NCI-H1105 treated with DMSO at 0.1 percent for 48 hours (cell line): ENCODE measurements around the gene LRRC1.
"Not testable (repeated sequence)": the region's sequence is repeated elsewhere in the genome, so short reads cannot be mapped to it uniquely, and the experiment has no call there.

Experiments used
- DNase-seq: peaks from one replicate; lab custom pipeline; 2025; lab: John Stamatoyannopoulos, UW

The LRRC1 gene

DNA sequence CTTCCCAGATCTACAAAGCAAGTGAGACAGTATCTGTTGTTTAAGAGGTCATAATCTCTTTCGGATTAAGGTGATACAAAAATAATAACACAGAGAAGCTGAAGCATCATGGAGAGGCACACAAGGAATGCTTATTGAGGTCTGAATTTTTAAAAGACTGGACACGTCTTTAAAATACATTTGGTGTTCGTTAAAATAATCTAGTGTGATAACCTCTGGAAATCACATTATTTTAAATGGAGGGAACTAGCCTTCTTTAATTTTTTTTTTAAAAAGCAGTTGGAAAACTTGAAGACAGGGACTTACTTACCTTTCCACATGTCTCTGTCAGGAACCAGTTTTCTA is 1.9 kb upstream of the LRRC1 start:
- DNase-seq, result no peak

DNA sequence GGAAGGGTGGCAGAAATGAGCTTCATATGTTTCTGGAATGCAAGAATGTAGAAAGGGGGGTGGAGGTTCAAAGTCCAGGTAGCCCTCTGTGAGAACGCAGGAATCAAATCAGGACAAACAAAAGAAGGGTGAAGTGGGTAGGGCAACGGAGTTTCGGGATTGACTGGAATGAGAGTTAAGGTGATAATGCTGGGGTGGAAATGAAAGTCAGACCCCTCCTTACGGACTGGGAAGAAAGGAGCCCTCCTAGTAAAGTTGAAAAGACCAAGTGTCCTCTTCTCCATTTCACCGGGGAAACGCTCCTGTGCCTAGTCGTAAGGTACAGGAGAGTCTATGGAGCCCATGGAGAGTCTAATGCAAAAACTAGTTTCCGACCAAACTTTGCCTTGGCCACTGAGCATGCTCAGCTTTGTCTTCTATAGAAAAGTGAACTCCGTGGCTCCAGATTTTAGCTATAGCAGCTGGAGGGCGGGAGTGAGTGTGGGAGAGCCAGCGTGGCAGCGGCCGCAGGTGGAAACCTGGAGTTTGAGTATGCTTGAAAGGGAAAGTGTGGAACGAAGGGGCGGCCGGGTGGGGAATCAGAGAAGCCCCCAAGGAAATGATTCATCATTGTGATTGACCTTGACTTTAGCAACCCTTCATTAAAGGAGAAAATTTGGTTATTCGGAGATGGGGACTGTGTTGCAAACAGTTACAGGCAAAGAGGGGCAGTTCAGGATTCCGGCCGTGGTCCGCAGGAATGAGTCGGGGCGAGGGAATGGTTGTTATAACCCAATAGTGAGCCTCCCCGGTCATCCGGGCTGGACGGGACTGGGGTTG is 1.3 kb upstream of the LRRC1 start:
- DNase-seq, result peak; percentile 81

DNA sequence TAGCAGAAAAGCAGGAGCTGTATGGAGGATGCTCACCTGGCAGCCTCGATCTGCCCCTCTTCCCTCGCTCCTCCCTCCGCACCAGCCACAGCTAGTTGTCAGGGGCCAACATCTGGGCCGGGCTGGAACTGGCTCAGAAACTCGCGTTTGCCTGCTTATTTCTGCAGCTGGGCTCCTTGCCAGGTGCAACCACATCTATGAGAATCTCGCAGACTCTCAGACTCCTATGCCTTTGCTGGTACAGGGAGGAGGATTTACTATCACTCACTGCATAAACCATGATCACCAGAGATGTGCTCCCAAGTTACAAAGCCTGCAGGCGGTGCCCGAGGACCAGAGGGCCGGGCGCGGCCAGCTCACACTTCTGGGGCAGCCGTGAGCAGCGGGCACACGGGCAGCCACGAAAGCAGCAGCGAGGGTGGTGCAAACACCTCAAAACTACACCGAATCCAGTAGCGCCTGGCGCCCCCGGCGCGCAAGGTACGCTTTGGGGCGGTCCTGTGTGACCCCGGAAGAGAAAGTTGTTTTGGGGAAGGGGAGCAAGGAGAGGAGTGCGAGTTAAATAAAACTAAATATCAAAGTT is 577 bp upstream of the LRRC1 start:
- peak; percentile 88 for DNase-seq

DNA sequence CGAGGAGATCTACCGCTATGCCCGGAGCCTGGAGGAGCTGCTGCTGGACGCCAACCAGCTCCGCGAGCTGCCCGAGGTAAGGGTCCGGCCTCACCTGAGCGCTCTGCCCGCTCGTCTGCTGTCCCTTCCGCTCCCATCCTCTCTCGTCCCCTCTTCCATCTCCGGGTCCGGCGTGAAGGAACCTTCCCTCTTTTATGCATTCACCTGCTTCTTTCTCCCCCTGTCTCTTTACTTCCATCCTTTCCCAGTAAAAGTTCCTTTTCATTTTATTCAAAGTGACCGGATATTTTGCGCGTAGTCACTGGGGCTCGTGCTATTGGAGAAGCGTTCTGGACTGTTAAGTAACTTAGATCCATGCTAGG is 516 bp downstream of the LRRC1 start:
- peak; percentile 58 for DNase-seq

DNA sequence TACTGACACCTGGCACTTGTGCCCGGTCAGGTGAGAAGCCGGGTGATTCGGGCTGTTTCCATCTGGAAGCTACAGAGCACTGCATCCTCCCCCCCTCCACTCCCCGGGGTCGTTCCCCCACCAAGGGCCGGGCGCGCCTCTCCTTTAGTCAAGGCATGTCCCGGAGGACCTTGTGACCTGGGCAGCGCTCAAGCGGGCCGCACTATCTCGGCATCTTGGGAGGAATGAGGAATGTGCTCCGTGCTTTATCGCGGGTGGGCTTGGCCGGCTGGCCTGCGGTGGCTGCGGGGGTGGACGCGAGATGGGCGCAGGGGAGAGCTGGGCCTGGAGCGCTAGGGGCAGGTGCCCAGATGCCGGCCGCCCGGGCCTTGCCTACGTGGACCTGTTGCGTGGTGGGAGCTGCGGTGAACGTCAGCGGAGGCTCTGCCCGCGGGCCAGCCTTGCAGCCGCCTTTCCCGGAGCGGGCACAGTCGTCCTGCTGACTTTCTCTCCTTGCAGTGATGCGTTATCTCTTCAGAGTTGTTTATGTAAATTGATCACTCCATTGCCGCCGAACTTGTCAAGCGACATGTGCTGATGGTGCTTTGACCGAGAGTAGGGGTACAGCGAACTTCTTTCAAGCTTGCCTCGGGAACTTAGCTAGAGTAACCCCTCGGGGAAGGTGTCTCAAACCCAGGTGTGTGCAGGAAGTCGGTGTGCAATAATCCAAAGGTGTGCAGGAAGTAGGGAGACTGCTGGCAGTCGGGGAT is 1.1 kb downstream of the LRRC1 start:
- peak; percentile 16 for DNase-seq

DNA sequence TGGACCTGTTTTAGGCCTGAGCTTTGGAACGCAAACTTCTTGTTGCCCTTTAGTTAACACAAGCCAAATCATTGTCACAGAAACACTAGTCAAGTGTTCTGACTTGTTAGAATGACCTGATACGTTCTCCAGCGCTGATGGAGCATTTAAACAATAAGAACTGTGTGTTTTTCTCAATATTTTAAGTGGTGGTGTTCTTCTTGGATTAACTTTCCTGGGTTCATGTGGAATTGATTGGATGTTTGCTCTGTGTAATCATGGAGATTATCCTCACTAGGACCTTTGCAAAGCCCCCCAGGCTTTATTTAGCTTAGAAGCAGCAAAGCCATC is 1.6 kb downstream of the LRRC1 start:
- DNase-seq, result no peak

DNA sequence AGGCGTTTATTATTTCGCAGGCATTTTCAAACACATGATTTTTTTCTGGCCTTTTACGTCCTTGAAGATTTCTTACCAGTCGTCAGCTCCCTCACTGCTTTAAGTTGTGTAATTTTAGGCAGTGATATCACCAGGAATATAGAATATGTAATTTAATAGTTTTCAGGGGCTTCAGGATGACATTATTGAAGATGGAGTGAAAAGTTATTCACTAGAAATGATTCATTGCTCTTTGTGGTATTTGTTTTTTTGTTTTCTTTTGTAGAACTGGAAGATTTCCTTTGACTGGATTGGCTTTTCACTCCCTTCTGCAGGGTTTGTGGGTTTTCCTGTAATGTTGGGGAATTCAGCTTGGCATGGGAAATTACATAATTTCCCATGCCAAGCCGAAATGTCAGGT is 2.0 kb downstream of the LRRC1 start:
- no peak for DNase-seq

DNA sequence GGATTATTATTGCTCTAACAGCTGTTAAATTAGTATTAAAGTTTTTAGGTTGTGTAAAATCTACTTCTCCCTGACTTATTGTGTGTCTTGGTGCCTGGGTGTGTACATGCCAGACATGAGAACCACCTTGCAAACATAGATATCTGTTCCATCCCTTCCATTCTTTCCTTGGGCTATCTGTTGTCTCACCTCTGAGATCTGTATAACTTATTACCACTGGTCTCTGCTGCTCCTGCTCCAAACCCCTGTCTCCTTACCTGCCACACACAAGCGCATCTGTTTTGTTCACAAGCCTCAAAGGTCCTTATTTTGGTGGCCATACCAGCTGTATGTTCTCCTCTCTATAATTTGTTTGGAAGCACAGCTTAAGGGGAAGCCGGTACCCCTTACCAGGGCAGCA is 2.5 kb downstream of the LRRC1 start:
- DNase-seq, result no peak

DNA sequence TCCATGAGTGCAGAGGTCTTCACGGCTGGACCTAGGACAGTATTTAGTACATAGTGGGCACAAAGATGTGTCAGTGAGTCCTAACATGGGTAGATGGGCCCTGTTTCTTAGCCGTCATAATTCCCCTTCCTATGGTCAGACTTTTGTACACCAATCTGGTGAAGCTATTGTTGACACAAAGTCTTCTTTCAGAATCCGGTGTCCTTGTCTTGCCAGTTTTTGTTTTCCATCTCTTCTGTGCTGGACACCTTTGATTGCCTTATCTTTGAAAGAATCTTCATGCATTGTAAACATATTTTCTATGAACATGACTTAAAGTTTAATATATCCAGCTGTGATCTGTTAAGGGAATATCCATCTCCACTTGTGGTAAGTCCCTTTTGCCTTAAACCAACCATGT is 4.5 kb downstream of the LRRC1 start:
- DNase-seq, result no peak

DNA sequence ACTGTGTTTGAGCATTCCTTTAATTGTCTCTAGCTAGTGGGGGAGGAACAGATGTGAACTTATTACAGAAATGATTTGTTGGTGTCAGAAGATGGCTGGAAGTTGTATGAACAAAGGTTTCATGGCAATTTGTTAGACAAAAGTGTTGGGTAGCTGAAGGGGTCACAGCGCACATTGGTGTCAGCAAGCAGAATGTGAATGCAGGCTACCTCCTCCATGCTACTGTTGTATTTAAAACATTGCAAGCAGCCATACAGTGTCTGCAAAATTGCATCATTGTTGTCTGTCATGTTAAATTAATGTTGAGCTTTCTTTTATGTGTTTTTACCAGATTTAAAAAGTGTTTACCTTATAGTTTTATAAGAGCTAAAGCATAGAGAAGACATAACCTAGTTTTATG is 6.2 kb downstream of the LRRC1 start:
- DNase-seq, result no peak

DNA sequence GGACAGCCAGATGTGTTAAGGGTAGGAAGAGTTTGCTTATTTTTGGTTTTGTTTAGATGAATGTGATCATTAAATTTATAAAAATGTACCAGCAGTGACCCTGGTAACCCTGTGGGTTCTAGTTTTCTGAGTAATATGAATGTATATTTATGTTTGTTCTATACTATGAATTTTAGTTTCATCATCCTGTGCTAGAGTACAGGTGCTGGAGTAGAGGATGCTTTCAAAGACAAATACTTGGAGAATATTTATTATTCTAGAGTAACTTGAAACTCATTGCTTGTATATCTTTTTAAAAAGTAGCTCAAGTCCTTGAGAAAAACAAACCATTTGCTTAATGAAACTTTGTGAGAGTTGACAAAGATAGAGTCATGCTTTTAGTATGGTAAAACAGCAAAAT is 7.8 kb downstream of the LRRC1 start:
- no peak for DNase-seq

DNA sequence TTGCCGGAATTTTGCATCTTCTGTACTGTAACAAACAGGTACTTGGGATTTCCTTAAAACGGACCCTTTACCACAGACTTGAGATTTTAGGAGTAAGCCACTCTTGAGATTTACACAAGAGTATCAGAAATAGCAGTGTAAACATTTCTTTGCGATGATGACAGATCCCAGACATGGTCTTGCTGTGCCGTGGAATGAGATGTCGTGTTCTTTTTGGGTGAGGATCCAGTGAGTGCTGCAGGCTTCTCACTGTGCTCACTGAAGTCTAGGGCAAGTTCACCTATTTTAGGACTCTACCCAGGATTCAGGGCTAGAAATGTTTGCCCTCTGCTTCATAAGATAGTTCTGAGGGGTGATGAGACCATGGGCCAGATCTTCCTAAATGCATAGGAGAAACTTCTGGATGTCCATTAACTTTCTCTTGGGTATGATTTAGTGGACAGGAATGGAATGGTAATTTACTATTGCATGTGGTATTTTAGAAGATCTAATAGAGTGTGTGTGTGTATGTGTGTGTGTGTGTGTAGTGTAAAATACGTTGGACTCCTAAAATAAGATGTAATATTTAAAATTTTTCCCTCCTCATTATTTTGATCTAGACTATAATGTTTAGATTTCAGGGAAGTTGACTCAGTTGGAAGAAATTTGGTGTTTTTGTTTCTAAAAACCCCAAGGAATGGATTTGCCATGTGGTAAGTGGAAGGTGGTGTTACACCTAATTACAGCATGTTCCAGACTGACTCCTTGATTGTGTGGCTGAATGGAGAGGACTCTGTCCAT is 8.5 kb downstream of the LRRC1 start:
- no peak for DNase-seq

DNA sequence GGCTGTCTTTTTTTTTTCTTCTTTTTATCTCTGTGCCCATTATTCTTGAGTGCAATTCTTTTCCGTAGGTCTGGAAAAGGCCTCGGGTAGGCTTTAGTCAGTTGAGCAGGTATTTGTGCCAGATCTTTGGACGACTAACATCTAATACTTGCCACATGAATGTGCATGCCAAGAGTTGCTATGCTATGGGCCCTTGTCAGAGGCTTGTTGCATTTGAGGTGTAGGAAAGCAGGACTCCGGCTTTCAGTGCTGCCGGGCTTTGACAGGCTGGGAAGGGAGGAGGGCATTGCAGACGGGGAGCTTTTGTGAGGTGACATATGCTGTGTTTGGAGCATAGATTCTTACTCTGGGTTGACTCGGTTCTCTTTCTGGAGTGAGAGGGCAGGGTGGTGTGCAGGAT is 10.2 kb downstream of the LRRC1 start:
- no peak for DNase-seq

DNA sequence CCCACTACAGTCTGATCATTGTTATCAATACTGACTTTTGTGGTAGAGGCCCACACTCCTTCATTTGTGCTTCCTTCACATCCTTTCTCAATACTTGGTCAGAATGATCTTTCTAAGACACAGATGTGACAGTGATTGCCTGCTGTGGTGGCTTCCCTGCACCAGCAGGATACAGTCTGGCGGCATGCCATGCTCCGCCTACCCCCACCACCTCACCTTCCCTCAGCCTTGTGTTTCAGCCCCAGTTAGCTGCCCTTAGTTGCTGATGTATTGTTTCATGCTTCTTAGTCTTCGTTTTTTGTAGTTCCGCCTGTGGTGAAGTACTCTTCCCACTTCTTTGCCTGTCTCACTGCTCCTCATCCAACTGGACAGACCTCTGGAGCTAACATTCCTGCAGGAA is 10.9 kb downstream of the LRRC1 start:
- peak; percentile 7 for DNase-seq

DNA sequence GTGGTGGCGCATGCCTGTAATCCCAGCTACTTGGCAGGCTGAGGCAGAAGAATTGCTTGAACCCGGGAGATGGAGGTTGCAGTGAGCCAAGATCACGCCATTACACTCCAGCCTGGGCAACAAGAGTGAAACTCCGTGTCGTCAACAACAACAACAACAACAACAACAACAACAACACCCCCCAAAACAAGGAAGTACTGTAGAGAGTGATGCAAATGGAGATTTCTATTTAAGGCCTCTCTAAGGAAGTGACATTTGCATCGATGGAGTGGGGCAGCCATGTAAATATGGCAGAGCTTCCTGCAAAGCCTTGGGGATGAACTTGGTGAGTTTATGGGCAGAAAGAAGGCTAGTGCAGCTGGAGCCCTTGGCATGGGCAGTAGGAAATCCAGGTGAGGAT is 12.8 kb downstream of the LRRC1 start:
- not testable (repeated sequence) for DNase-seq

DNA sequence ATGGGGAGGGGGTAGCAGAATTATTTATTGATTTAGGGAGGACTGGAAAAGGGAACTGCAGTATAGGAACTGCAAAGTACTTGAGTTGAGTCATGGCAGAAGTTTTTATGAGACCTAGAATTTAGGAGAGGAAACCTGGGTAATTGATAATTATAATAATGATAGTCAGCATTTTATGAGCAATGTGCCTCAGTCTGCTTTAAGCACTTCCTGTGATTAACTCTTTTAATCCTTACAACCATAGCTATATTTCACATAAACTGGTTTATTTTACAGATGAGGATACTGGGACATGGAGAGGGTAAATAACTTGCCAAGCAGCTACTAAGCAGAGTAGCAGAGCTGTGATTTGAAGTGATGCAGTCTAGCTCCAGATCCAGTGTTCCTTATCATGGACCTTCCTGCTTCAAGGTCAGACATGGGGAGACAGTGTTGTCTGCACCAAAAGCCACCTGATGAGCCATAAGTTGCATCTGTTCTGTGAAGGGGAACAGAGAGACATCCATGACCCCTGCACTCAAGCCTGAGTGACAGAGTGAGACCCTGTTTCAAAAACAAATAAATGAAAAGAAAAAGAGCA is 13.6 kb downstream of the LRRC1 start:
- no peak for DNase-seq

DNA sequence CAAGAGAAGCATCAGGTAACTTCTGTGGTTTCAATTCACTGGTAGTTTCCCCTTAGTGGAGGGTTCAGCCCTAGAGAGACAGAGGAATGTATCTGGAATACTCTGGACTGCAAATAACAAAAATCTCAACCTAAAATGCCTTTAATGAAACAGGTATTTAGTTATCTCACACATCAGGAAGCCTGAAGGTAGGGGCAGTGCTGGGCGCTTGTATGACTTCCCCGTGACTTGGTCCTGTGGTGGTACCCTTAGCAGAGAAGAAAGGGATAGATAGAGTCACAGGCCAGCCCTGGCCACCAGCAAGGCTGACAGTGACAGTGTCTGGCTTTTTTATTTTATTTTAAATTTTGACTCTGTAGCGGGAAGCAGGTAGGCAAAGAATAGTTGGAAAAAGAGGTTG is 14.9 kb downstream of the LRRC1 start:
- DNase-seq, result no peak

DNA sequence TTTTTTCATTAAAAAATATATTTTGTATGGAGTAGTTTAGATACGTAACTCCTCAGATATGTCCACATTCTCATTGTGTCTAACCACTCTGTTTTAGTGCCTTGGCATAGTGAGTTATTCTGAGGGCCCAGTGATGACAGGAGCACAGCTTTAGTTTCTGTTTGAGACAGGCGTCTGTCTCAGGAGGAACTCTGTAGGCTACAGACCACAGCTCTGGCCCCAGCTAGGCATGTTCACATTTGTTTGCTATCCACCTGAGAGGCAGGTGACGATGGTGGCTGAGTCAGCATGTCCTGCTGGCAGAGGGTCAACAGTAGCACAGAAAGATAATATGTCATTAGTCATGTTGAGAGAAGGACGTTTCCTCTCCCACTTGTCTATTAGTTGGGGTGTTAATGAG is 16.3 kb downstream of the LRRC1 start:
- DNase-seq, result peak; percentile 93

DNA sequence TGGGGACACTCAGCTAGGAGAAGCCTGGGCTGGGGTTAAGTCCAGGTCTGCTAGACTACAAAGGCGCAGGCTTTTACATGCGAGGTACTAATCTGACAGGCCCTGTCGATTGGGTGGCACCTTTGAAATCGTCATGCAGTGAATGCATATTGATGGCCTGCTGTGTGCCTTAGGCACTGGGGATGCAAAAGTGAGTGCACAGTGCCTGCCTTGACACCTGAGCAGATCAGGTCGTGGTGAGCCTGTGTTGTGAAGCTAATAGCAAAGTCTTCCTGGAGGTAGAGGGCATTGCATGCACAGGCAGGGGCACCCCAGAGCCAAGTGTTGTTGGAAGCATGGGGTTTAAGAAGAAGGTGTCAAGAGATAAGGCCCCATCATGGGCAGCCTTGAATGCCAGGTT is 16.9 kb downstream of the LRRC1 start:
- no peak for DNase-seq

DNA sequence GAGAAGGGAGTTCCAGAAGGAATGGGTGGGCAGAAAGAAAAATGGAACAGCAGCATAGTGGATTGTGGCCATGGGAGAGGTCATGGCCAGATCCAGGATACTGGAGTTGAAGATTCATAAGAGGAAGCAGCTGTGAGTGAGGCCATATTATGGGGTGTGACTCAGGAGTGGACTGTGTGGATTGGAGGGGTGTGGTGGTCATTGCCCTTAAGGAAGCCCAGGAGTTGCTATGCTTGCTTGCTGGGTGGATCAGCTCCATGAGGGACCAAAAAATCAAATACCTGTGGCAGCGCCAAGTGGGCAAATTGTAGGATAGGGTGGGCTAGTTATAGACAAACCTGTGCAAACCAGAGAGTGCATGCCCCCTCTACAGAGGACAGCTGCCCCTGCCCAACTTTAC is 18.3 kb downstream of the LRRC1 start:
- DNase-seq, result no peak

DNA sequence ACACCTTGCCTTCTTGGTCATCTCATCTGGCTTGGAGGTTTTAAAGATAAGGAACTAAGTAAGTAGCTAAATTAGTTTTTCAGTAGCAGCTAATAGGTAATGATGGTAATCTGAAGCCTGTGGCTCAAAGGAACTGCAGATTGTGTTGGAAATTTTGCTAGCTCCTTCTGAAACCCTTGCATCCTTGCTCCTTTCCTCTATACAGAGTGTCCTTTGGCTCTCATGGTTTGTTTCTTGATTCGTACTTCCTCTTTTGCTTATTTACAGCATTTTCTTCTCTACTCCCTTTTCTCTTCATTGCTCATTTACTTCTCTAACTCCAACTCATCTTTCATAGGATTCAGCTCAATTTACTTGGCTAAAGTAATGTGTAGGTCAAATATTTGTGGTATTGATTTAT is 19.0 kb downstream of the LRRC1 start:
- DNase-seq, result no peak

DNA sequence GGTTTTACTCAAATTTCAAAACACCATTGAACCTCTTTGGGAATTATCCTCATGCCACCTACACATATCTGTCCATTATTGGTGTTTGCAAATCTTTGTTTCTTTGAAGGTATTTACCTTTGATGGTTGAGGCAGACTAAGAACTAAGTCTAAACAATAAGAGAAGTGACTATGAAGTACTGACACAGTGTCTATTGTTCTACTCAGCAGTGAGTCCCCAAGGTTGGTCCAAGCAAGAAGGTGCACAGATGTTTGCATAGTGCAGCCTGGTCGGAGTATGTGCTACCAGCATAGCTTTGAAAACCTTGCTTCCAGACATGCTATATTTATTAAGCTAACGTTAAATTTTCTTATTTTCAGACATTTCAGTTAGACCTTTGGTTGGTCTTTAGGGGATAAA is 19.5 kb downstream of the LRRC1 start:
- DNase-seq, result no peak
